HG02973 (cell line): ENCODE measurements around the gene MECP2.
"Not testable (repeated sequence)": the region's sequence is repeated elsewhere in the genome, so short reads cannot be mapped to it uniquely, and the experiment has no call there.

Experiments used
- ATAC-seq: cut with Tn5 transposase; IDR thresholded peaks from one replicate; pipeline ENCODE4 v1.9.1; 2021; ENCODE audit warnings: moderate library complexity; ENCODE audit not compliant: unreplicated experiment

The MECP2 gene

GRCh38 chrX:153999359-154000037, 98.0 kb downstream of the MECP2 start:
- no peak for ATAC-seq

- ATAC-seq, result no peak
These were observed 102.0 kb downstream of the MECP2 start for GRCh38 chrX:153995504-153995903.

GRCh38 chrX:153994398-153994797, 103.1 kb downstream of the MECP2 start:
- ATAC-seq, result not testable (repeated sequence)

GRCh38 chrX:153993978-153994377, 103.5 kb downstream of the MECP2 start:
- no peak for ATAC-seq

GRCh38 chrX:153993079-153993478, 104.4 kb downstream of the MECP2 start:
- ATAC-seq, result no peak

GRCh38 chrX:153992180-153992579, 105.3 kb downstream of the MECP2 start:
- no peak for ATAC-seq

- no peak for ATAC-seq
These were observed 106.4 kb downstream of the MECP2 start for GRCh38 chrX:153991013-153991580.

- ATAC-seq, result no peak
These were observed 107.4 kb downstream of the MECP2 start for GRCh38 chrX:153989973-153990655.

GRCh38 chrX:153988493-153988892, 109.0 kb downstream of the MECP2 start:
- no peak for ATAC-seq

GRCh38 chrX:153984351-153985178, 113.0 kb downstream of the MECP2 start:
- no peak for ATAC-seq

GRCh38 chrX:153983321-153983801, 114.2 kb downstream of the MECP2 start:
- ATAC-seq, result no peak

GRCh38 chrX:153981771-153982533, 115.6 kb downstream of the MECP2 start:
- no peak for ATAC-seq

GRCh38 chrX:153981231-153981630, 116.3 kb downstream of the MECP2 start:
- no peak for ATAC-seq

- ATAC-seq, result peak; percentile 49
These were observed 117.1 kb downstream of the MECP2 start for GRCh38 chrX:153980394-153980793.

- no peak for ATAC-seq
These were observed 122.7 kb downstream of the MECP2 start for GRCh38 chrX:153974726-153975286.

GRCh38 chrX:153974003-153974725, 123.4 kb downstream of the MECP2 start:
- ATAC-seq, result no peak

- ATAC-seq, result no peak
These were observed 124.2 kb downstream of the MECP2 start for GRCh38 chrX:153973127-153974002.

- ATAC-seq, result peak; percentile 44
These were observed 125.0 kb downstream of the MECP2 start, which contains the start of gene TMEM187 for GRCh38 chrX:153972368-153973126. TSS of gene TMEM187 (plus strand) at chrX:153972754. CDS start at chrX:153982063, 9,309 bp downstream.
